Right lobe of liver (tissue), 4 donors: ENCODE results near the gene MED19.

Experiments used
- POLR2A ChIP-seq: fragments of 450-650 bp; IDR thresholded peaks from one replicate; pipeline ENCODE4 v1.6.1; 2017; ENCODE audit warnings: antibody characterized with exemption, mild to moderate bottlenecking
- TF ChIP-seq, protein P1 (sequence below), 4 donors: fragments of 200-600 bp in 3 of 4; fragments of 450-650 bp in 1 of 4; IDR thresholded peaks; one replicate each; pipeline versions ENCODE4 v1.5.1 to v1.8.0; 2016 to 2022; ENCODE audit warnings: antibody characterized with exemption in 4 of 4, mild to moderate bottlenecking in 2 of 4
- donor health status: DM: no; HTN: no; CAD: no.
- donor health status: DM: no; HTN: no; CAD: no.
- donor health status: DM: no; HTN: yes; CAD: no.

- TF ChIP-seq, protein P1, sequence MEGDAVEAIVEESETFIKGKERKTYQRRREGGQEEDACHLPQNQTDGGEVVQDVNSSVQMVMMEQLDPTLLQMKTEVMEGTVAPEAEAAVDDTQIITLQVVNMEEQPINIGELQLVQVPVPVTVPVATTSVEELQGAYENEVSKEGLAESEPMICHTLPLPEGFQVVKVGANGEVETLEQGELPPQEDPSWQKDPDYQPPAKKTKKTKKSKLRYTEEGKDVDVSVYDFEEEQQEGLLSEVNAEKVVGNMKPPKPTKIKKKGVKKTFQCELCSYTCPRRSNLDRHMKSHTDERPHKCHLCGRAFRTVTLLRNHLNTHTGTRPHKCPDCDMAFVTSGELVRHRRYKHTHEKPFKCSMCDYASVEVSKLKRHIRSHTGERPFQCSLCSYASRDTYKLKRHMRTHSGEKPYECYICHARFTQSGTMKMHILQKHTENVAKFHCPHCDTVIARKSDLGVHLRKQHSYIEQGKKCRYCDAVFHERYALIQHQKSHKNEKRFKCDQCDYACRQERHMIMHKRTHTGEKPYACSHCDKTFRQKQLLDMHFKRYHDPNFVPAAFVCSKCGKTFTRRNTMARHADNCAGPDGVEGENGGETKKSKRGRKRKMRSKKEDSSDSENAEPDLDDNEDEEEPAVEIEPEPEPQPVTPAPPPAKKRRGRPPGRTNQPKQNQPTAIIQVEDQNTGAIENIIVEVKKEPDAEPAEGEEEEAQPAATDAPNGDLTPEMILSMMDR (IDR thresholded peaks at IDR 0.05), result peak; percentile 50 to 60 (median 56)
- TF ChIP-seq POLR2A, result no peak
Measured at GRCh38 chr11:57751676-57752253, 39.8 kb upstream of the MED19 start, which contains the start of gene BTBD18.
